IPS DF 6.9 (cell line): Measurements from ENCODE around the gene PNRC1.
"Not testable (repeated sequence)": the region's sequence is repeated elsewhere in the genome, so short reads cannot be mapped to it uniquely, and the experiment has no call there.

Experiments used
- DNase-seq: peaks from one replicate; pipeline ENCODE4 v3.0.0-alpha.2; 2013; ENCODE audit warnings: low read depth, low spot score
- H3K27ac ChIP-seq: one replicate; pipeline ENCODE4 v1.5.1; 2013; ENCODE audit warnings: low read length, control low read depth
- H3K27me3 ChIP-seq: 2 replicates; pipeline ENCODE4 v1.6.1; 2013; ENCODE audit warnings: mild to moderate bottlenecking, low read length; ENCODE audit not compliant: control insufficient read depth, insufficient read depth
- H3K36me3 ChIP-seq: 2 replicates; pipeline ENCODE4 v1.6.1; 2013; ENCODE audit warnings: low read length; ENCODE audit not compliant: control insufficient read depth, insufficient read depth
- H3K4me1 ChIP-seq: 2 replicates; pipeline ENCODE4 v1.6.1; 2013; ENCODE audit warnings: low read length; ENCODE audit not compliant: control insufficient read depth, insufficient read depth
- H3K4me3 ChIP-seq: 2 replicates; pipeline ENCODE4 v1.5.1; 2013; ENCODE audit warnings: mild to moderate bottlenecking, low read length
- H3K9me3 ChIP-seq: 2 replicates; pipeline ENCODE4 v1.6.1; 2013; ENCODE audit warnings: low read length, inconsistent platforms; ENCODE audit not compliant: control insufficient read depth, insufficient read depth
- WGBS: extraction: QIAGEN DNeasy Blood & Tissue Kit; methylation state at CpG from one replicate; pipeline ENCODE4 v1.1.7; 2013; ENCODE audit warnings: mixed read lengths, missing lambda C conversion rate; ENCODE audit not compliant: insufficient read length, insufficient coverage; 5-methylcytosine and 5-hydroxymethylcytosine counted together

Gene PNRC1

DNA sequence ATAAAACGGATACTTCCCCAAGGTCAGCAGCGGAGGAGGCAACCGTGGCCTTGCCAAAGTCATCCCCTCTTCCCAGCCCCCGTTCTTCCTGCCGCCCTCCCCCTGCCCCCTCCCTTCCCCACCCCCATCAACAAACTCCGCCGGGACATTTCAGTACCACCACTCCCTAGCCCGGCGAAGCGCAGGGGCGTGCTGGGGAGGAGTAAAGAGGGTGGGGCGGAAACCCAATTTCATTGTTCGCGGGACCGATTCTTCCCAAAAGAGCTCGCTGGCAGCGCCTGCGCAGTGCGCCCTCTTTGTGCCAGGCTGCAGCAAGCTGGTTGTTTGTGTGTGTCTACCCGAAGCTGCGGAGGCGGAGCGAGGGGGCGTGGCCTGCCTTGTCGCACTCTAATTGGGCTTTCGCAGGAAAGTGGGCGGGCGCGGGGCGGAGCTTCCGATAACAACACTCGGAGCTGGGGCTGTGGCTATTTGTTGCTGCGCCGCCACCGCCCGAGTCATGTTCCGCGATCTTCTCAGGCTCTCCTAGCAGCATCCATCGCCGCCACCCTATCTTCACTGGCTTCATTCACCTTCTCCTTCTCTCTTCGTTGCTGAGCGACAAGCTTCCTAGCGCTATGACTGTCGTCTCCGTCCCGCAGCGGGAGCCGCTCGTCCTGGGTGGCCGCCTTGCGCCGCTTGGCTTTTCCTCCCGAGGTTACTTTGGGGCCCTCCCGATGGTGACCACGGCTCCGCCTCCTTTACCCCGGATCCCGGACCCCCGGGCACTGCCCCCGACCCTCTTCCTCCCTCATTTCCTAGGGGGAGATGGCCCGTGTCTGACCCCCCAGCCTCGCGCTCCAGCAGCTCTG, at the start of gene PNRC1:
Gene PNRC1 (plus strand): TSS at position 471 of the 848 bp plus-strand sequence. CDS start 144 bp downstream, at position 615.
- peak; percentile 100 for DNase-seq
- peak within 1 kb of the TSS; percentile 60 for H3K4me3 ChIP-seq
- H3K36me3 ChIP-seq = no peaks in the 10 kb centered on the region; the same call in 1 of the 2 replicates
- WGBS = no CpG with 5 or more reads among the region's 63 CpGs
- H3K27ac ChIP-seq = no peak within 1 kb of the TSS
- peaks cover 1% of the 10 kb centered on the region; the same call in 1 of the 2 replicates for H3K4me1 ChIP-seq
- H3K27me3 ChIP-seq = no peaks in the 10 kb centered on the region
- no peaks in the 10 kb centered on the region for H3K9me3 ChIP-seq

DNA sequence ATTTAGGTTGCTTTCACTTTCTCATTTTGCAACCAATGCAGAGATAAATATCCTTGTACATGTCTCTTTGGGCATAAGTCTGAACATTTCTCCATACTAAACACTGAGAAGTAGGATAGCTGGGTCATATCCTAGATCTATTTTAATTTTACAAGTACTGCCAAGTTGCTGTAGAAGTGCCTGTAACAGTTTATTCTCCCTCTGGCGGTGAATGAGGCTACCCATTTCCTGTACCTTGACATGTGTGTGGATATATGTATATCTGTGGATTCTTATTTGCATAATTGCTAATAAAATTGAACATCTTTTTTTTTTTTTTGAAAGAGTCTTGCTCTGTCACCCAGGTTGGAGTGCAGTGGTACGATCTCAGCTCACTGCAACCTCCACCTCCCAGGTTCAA, 48.0 kb upstream of the PNRC1 start:
- H3K4me3 ChIP-seq = no peak overlapping the region
- no peaks in the 10 kb centered on the region for H3K27me3 ChIP-seq
- no peak for DNase-seq
- H3K4me1 ChIP-seq = peaks cover 7% of the 10 kb centered on the region
- no peaks in the 10 kb centered on the region for H3K9me3 ChIP-seq
- H3K27ac ChIP-seq = no peak overlapping the region
- no CpG with 5 or more reads among the region's 2 CpGs for whole genome bisulfite sequencing
- no peaks in the 10 kb centered on the region for H3K36me3 ChIP-seq

DNA sequence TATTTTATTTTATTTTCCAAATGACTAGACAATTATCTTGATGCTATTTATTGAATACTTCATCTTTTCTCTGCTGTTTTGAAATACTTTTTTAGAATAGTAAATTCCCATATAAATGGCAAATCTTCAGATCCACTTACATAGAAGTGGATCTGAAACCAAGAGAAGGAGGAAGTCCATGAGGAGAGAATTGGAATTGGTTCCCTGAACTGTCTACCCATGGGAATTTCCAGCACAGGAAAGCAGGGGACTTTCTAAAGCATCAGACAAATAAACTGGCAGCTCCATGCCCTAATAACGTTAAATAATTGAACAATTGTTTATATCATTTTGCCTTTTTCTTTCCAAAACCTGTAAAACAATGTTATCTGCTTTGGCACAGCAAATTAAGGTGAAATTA, 47.1 kb upstream of the PNRC1 start:
- H3K27me3 ChIP-seq = no peaks in the 10 kb centered on the region
- no peak overlapping the region for H3K4me3 ChIP-seq
- peaks cover 7% of the 10 kb centered on the region for H3K4me1 ChIP-seq
- no CpG with 5 or more reads among the region's 1 CpG for WGBS
- no peaks in the 10 kb centered on the region for H3K36me3 ChIP-seq
- no peaks in the 10 kb centered on the region for H3K9me3 ChIP-seq
- H3K27ac ChIP-seq = no peak overlapping the region
- DNase-seq = no peak

DNA sequence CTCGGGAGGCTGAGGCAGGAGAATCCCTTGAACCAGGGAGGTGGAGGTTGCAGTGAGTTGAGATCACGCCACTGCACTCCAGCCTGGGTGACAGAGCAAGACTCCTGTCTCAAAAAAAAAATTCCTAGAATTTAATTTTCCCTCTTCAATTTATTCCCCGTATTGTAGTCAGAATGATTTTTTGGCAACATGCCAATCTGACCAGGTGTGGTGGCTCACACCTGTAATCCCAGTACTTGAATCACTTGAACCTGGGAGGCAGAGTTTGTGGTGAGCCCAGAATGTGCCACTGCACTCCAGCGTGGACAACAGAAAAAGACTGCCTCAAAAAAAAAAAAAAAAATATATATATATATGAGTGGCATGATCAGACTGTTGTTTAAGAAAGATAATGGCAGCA, 46.4 kb upstream of the PNRC1 start:
- WGBS = no CpG with 5 or more reads among the region's 4 CpGs
- not testable (repeated sequence) for H3K4me1 ChIP-seq, H3K9me3 ChIP-seq, H3K36me3 ChIP-seq, H3K27ac ChIP-seq, H3K4me3 ChIP-seq, H3K27me3 ChIP-seq, DNase-seq

DNA sequence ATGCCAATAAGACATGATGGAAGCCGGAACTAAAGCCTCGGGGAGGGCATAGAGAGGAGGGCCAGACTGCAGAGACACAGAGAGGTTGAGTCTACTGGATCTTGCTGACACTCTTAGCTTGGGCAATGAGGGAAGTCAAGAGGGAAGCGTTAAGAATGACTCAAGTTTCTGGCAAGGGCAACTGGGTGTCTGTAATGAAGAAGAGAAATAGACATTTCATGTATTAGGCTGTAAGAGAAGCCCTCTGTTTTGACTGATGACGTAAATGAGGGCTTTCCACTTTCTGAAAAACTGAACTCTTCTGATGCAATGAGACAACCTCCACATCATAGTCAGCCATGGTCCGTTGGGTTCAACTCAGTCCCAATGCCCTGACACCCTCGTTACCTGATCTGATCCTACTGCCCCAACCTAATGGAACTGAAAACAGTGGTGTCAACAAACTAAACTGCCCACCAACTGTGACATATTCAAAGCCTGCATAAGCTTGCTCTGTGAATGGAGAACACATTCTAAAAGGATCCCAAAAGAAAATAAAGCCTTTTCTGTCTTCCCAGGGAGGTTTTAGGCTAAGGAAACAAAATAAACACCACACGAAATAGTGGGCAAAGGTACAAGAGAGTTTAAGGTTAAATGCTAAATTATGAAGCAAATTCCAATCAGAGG, 45.8 kb upstream of the PNRC1 start:
- H3K4me1 ChIP-seq = peaks cover 7% of the 10 kb centered on the region
- DNase-seq = no peak
- H3K9me3 ChIP-seq = no peaks in the 10 kb centered on the region
- H3K27ac ChIP-seq = no peak overlapping the region
- no peak overlapping the region for H3K4me3 ChIP-seq
- WGBS = no CpG with 5 or more reads among the region's 7 CpGs
- no peaks in the 10 kb centered on the region for H3K27me3 ChIP-seq
- no peaks in the 10 kb centered on the region for H3K36me3 ChIP-seq

DNA sequence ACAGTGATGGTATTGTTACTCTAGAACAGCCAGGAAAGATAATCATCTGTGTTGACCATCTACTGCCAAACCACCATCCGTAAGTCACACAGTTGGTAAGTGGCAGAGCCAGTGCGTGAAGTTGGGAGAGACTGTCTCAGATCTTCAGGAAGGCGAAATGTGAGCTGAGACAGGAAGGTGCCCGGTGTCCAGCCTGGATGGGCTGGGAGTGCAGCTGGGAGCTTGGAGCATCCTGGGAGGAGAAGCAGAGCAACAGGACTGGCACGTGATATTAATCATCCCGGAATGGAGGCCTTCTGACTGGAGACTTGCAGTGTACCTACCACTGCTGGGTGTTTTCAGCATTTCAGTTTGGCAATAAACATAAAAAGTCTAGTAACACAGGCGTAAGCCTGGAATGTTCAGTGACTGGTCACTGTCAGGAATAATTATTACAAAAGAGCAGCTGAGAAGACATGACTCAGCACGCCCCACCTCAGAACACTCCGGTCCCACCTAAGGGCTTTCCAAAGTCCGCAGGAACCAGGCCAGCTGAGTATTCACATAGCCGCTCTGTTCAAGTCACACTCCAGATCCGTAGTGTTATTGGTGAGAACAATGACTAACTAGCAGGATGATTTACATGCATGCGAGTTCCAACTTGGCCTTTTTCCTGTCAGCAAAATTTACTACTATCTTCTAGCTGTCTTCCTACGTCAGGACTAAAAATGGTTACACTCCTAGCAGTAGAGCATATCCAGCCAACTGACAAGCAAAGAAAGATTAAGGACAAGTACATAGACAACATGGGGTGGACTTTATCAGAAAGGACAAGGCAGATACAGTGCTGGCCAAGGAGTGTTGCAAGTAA, 45.1 kb upstream of the PNRC1 start:
- Histone ChIP-seq H3K27ac (no peak overlapping the region), H3K4me3 (no peak overlapping the region), H3K27me3 (no peaks in the 10 kb centered on the region), H3K4me1 (peaks cover 7% of the 10 kb centered on the region), H3K36me3 (no peaks in the 10 kb centered on the region), H3K9me3 (no peaks in the 10 kb centered on the region)
- WGBS = no CpG with 5 or more reads among the region's 14 CpGs
- DNase-seq = no peak

DNA sequence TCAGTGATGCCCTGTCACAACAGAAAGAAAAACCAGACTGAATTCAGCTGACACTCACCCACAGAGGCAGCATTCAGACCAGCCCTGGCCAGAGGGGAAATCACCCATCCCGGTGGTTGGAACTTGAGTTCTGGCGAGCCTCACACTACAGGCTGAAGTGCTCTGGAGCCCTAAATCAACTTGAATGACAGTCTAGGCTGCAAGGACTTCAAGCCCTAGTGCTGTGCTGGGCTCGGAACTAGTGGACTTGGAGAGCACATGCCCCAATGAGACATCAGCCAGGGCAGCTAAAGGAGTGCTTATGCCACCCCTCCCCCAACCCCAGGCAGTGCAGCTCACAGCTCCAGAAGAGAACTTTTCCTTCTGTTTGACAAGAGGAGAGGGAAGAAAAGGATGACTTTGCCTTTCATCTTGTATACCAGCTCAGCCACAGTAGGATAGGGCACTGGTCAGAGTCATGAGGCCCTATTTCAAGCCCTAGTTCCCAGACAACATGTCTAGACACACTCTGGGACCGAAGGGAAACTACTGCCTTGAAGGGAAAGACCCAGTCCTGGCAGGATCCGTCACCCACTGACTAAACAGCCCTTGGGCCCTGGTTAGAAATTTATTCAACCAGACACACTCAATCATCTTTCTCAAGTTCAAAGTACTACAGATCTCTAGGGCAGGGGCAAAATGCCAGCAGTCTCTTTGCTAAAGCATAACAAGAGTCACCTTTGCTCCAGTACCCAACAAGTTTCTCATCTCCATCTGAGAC, 43.2 kb upstream of the PNRC1 start:
- Histone ChIP-seq H3K9me3 (no peaks in the 10 kb centered on the region), H3K36me3 (no peaks in the 10 kb centered on the region), H3K4me1 (peaks cover 7% of the 10 kb centered on the region), H3K4me3 (no peak overlapping the region), H3K27ac (no peak overlapping the region), H3K27me3 (no peaks in the 10 kb centered on the region)
- no peak for DNase-seq
- no CpG with 5 or more reads among the region's 5 CpGs for WGBS

DNA sequence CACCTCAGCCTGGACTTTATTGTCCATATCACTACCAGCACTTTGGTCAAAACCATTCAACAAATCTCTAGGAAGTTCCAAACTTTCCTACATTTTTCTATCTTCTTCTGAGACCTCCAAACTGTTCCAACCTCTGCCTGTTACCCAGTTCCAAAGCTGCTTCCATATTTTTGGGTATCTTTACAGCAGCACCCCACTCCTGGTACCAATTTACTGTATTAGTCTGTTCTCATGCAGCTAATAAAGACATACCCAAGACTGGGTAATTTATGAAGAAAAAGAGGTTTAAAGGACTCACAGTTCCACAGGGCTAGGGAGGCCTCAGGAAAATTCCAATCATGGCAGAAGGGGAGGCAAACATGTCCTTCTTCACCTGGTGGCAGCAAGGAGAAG, 42.7 kb upstream of the PNRC1 start:
- H3K4me1 ChIP-seq, H3K9me3 ChIP-seq, H3K36me3 ChIP-seq, DNase-seq, H3K27me3 ChIP-seq, H3K27ac ChIP-seq, H3K4me3 ChIP-seq: not testable (repeated sequence)

DNA sequence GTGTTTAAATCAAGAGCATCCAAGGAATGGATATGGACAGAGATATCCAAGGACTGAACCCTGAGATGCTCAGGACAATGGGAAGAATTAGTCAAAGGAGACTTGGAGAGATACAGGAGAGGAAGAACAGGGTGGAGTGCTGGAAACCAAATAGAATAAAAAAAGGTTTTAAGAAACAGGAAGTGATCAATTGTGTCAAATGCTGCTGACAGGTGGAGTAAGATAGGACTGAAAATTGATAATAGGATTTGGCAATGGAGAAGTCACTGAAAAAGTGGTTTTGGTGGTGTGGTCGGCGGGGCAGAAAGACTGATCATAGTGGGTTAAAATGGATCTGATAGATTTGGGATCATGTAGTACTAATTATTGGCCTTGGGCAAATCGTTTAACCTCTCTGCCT, 37.9 kb upstream of the PNRC1 start:
- Histone ChIP-seq H3K9me3 (no peaks in the 10 kb centered on the region), H3K4me1 (no peaks in the 10 kb centered on the region), H3K4me3 (no peak overlapping the region), H3K27me3 (no peaks in the 10 kb centered on the region), H3K27ac (no peak overlapping the region), H3K36me3 (no peaks in the 10 kb centered on the region)
- DNase-seq = no peak
- 100% methylated on average over 2 of the region's 3 CpGs for WGBS
